COR-L47 (cell line): ENCODE results near the gene ANXA4.
"Not testable (repeated sequence)": the region's sequence is repeated elsewhere in the genome, so short reads cannot be mapped to it uniquely, and the experiment has no call there.

Experiments
- DNase-seq: peaks from one replicate; lab custom pipeline; 2025; lab: John Stamatoyannopoulos, UW

The ANXA4 gene

DNA sequence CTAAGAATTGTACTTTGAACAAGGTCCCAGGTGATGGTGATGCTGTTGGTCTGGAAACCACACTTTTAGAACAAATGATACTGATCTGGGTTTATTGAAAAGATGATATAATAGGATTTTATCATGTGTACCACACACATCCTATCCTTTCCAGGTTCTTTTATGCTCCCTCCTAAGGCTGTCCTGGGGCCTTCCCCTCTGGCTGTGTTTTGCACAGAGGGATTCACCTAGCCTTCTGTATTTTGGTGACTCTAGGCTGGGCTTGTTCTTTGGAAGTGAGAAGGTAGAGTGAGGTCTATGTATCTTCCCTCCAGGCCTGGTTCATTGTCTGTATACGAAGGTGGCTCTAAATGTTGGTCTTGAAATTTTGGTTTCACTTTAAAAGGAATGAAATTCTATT is 12.7 kb downstream of the ANXA4 start:
- DNase-seq, result no peak

DNA sequence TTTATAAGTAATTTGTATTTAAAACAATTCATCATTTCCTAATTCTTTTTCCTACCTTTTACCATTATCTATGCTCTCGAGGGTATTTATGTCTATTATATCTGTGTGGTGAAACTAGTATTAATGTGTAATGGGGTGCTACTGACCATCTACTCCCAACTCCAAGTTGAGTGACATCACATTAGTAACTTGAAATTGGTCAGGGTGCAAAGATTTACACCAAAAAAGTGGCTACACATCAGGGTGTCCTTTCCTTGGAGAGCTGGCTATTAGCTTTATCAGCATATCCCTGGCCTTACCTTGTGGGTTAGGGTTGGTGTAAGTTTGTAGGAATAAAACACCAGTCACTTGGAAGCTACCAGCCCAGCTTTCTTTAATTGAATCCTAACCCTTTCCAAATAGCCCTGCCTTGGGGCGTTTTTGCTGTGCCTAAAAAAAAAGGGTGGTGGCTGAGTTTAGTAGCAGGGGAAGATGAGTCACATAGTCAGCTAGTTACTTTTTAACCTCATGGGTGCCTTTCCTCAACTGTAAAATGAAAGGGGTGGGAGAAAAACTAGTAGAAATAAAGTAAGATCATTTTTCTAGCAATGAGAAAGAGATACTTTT is 14.0 kb downstream of the ANXA4 start:
- DNase-seq, result no peak

- DNase-seq, result no peak
These were observed 20.1 kb downstream of the ANXA4 start for GRCh38 chr2:69762025-69762424.

DNA sequence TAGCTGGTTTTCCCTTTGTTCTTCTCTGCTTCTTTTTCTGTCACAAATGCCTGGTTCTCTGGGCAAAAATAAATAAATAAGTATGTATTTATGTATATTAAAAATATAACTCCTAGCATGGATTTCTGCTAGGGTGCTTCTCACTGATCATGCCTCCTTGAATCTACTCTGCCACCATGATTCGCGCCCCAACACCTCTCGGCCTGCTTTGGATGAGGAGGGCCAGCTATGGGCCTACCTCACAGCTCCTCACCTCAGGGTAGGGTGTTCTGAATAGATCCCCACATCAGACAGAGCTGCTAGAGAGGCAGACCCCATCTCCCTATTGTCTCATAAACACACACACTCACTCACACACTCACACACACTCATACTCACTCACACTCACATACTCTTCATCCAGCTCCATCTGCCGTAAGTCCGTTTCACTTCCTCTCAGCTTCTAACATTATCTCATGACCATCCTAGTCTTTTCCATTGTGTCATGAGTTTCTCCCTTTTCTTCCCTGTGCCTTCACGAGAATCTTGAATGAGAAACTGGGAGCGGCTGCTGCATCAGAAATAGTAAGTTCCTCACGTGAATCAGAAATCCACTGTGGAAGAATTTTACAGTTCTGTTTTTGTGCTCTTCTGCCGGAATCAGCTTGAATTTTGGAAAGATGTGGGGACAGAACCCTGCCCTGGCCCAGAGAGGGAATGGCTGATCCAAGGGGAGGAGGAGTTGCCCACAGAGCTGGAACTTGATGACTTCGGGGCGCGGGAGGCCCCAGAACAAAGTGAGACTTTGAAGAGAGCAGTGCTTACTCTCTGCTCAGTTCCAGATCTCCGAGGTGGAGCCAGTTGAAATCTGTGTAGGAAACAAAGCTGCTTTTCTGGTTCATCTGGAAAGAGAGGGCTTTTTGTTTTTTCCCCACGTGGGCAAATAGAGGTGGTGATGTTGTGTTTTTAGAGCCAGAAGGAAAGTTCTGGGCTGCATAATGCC is 20.9 kb downstream of the ANXA4 start:
- DNase-seq, result no peak

DNA sequence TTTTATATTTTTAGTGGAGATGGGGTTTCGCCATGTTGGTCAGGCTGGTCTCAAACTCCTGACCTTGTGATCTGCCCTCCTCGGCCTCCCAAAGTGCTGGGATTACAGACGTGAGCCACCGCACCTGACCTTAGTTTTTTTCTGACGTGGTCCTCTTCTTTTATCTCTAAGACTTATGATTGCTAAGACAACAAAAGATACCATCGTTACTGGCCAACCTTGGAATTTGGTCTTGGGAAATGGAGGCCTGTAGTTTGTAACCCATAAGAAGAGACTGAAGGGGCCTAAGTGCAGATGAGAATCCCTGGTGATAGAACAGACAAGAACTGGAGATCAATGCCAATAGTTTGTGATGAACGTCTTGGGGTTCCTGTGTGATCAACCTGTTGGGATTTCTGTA is 21.9 kb downstream of the ANXA4 start:
- not testable (repeated sequence) for DNase-seq

- no peak for DNase-seq
These were observed 22.6 kb downstream of the ANXA4 start for GRCh38 chr2:69764286-69765095.

DNA sequence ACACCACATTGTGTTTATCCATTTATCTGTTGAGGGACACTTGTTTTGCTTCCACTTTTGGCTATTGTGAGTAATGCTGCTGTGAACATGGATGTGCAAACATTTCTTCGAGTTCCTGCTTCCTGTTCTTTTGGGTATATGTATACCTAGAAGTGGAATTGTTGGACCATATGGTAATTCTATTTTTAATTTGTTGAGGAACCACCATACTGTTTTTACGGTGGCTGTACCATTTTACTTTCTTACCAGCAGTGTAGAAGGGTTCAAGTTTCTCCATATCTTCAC is 23.1 kb downstream of the ANXA4 start:
- no peak for DNase-seq

- DNase-seq, result no peak
These were observed 24.1 kb downstream of the ANXA4 start for GRCh38 chr2:69766014-69766413.

DNA sequence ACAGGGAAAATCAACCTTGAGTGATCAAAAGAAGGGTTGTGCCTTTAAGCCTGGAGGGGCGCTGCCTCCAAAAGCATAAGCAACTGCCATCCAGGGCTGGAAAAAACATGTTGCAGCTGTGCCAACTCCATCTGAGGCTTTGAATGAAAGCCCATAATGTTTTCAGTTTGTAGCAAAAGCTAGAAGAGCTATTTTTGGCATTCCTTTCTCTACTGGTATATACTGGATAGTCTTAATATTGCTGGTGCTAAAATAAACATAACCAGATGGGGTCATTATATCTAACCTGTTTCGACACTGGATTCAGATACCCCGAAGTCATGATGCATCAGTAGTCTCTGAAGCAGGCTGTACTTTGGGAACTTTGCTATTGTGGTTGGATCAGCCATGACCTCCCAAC is 25.1 kb downstream of the ANXA4 start:
- DNase-seq, result no peak

DNA sequence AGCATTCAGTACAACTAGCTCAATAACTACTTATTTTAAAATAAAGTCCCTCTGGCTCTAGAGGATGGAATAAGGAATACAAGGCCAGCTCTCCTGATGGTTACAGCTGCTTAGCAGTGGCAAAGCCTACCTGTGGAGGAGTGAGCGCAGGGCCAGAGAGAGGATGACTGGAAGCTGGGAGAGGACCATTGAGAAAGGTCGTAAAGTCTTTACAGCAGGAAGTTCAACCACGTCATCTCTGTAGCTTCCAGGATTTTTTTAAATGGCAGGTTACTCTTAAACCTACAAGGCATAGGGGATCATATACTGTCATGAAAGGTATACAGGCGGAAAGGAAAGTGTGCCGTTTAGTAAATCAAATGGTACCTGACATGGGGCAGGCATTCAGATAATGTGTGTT is 26.3 kb downstream of the ANXA4 start:
- no peak for DNase-seq

DNA sequence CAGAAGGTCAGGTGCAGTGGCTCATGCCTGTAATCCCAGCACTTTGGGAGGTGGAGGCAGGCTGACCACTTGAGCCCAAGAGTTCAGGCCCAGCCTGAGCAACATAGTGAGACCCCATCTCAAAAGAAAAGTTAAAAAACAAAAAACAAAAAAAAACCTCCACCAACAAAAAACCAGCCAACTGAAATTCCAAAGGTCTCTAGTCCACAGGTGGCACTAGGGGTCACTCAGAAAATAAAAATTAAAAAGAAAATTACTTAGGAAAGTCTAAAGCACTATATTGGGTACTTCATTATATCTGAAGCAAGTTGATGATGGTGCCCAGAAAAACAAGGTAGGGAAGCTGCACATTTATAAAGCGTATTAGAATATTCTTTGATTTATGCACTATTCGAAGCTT is 26.9 kb downstream of the ANXA4 start:
- no peak for DNase-seq

GRCh38 chr2:69769272-69769671 is 27.3 kb downstream of the ANXA4 start:
- DNase-seq, result no peak

- no peak for DNase-seq
These were observed 28.3 kb downstream of the ANXA4 start for GRCh38 chr2:69770193-69770702.

DNA sequence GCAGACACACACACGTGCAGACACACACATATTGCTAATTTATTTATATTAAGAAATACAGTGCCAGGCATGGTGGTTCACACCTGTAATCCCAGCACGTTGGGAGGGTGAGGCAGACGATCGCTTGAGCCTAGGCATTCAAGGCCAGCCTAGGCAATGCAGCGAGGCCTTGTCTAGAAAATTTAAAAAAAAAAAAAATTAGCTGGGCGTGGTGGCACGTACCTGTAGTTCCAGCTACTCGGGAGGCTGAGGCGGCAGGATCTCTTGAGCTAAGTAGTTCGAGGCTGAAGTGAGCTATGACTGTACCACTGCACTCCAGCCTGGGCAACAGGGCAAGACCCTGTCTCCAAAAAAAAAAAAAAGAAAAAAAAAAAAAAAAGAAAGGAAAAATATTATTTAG is 28.8 kb downstream of the ANXA4 start:
- DNase-seq, result no peak

DNA sequence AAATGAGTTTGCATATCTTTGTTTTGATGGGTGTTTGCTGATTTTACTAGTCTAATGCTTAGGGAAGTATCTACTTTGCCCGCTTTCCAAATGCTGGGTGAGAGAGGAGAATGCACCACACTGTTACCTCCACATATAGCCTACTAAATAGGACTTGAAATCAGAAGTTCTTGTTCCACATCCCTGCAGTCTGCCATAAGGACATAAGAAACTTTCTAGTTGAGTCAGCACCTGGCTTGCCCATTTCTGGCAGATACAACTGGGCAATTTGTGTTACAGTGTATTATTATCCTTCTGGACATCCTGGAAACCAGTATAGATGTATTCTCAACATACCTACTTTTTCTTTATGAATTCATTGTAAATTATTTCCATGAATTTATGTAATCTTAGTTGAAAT is 29.5 kb downstream of the ANXA4 start:
- DNase-seq, result no peak

- no peak for DNase-seq
These were observed 31.3 kb downstream of the ANXA4 start for GRCh38 chr2:69773206-69773605.

GRCh38 chr2:69774258-69774983 is 32.5 kb downstream of the ANXA4 start:
- DNase-seq, result not testable (repeated sequence)

GRCh38 chr2:69774984-69775982 is 33.3 kb downstream of the ANXA4 start:
- DNase-seq, result no peak

- DNase-seq, result no peak
These were observed 35.2 kb downstream of the ANXA4 start for GRCh38 chr2:69776886-69777785.

DNA sequence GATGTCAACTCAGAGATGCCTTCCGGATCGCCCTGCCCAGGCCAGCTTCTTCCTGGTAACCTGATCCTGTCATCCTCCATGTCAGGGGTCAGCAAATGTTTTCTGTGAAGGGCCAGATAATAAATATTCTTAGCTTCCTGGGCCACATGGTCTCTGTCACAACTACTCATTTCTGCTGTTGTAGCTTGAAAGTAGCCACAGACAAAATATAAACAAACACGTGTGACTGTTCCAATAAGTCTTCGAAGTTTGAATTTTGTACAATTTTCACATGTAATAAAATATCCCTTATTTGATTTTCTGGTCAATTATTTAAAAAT is 35.8 kb downstream of the ANXA4 start:
- DNase-seq, result no peak
